DND-41 (cell line): ENCODE data around the gene KCNH1.

ENCODE experiments used
- ATAC-seq: fragments of 200-7000 bp; cut with Tn5 transposase; 3 replicates; pipeline ENCODE4 v1.9.1; 2021; ENCODE audit warnings: low read depth; ENCODE audit not compliant: insufficient read depth
- DNase-seq: peaks from one replicate; pipeline ENCODE4 v3.0.0-alpha.2; 2020
- H2AFZ ChIP-seq: 2 replicates; pipeline ENCODE4 v1.6.0; 2012; ENCODE audit warnings: low read depth, low read length
- H3K27ac ChIP-seq: 2 replicates; pipeline ENCODE4 v1.5.1; 2012; ENCODE audit warnings: low read length, inconsistent platforms
- H3K27me3 ChIP-seq: fragments of 200-600 bp; sonication (generic); 2 replicates; pipeline ENCODE4 v1.6.0; 2012; ENCODE audit warnings: low read length, mild to moderate bottlenecking, inconsistent platforms; ENCODE audit not compliant: insufficient read depth, poor library complexity
- H3K36me3 ChIP-seq: 2 replicates; pipeline ENCODE4 v1.5.1; 2012; ENCODE audit warnings: low read length, inconsistent platforms; ENCODE audit not compliant: insufficient read depth
- H3K4me1 ChIP-seq: 2 replicates; pipeline ENCODE4 v1.5.1; 2012; ENCODE audit warnings: mild to moderate bottlenecking, low read length; ENCODE audit not compliant: insufficient read depth
- H3K4me2 ChIP-seq: 2 replicates; pipeline ENCODE4 v1.6.0; 2012; ENCODE audit warnings: mild to moderate bottlenecking, moderate library complexity, low read length, inconsistent platforms; ENCODE audit not compliant: insufficient read depth
- H3K4me3 ChIP-seq, 2 experiments: fragments of 200-600 bp in 1 of 2; shearing (Covaris generic) in 1 of 2; 2 replicates each; pipeline ENCODE4 v1.5.1; 2012 to 2016; ENCODE audit warnings: inconsistent platforms in 2 of 2, low read length in 2 of 2, mild to moderate bottlenecking in 2 of 2, low read depth in 1 of 2, moderate library complexity in 1 of 2
- H3K79me2 ChIP-seq: 2 replicates; pipeline ENCODE4 v1.6.0; 2012; ENCODE audit warnings: low read length, inconsistent platforms; ENCODE audit not compliant: insufficient read depth
- H3K9ac ChIP-seq: 2 replicates; pipeline ENCODE4 v1.6.0; 2012; ENCODE audit warnings: low read depth, mild to moderate bottlenecking, inconsistent platforms, low read length, moderate library complexity
- H3K9me3 ChIP-seq: 2 replicates; pipeline ENCODE4 v1.5.1; 2012; ENCODE audit warnings: low read length, moderate library complexity, mild to moderate bottlenecking, inconsistent platforms; ENCODE audit not compliant: insufficient read depth, severe bottlenecking
- H4K20me1 ChIP-seq: 2 replicates; pipeline ENCODE4 v1.6.0; 2012; ENCODE audit warnings: low read length; ENCODE audit not compliant: insufficient read depth
- CTCF ChIP-seq: IDR thresholded peaks from 2 replicates; pipeline ENCODE4 v1.5.1; 2012; ENCODE audit warnings: borderline replicate concordance, low read length, moderate library complexity, mild to moderate bottlenecking; ENCODE audit not compliant: poor library complexity, severe bottlenecking; ENCODE audit errors: extremely low read depth
- EZH2 ChIP-seq: IDR thresholded peaks from 3 replicates; pipeline ENCODE4 v1.6.1; 2012; ENCODE audit warnings: borderline replicate concordance, low read depth, mild to moderate bottlenecking, moderate library complexity, low read length, inconsistent platforms; ENCODE audit not compliant: severe bottlenecking

The KCNH1 gene

GRCh38 chr1:210764536-210764935 is 369.4 kb downstream of the KCNH1 start:
- H4K20me1 ChIP-seq: no peaks in the 10 kb centered on the region
- H2AFZ ChIP-seq: no peak overlapping the region
- DNase-seq (no peak), ATAC-seq (no peak)
- H3K27me3 ChIP-seq: peaks cover 2% of the 10 kb centered on the region
- H3K9me3 ChIP-seq: no peaks in the 10 kb centered on the region
- no peak overlapping the region for H3K4me3 ChIP-seq
- no peak overlapping the region for H3K9ac ChIP-seq
- TF ChIP-seq EZH2 (no peak), CTCF (no peak)
- H3K27ac ChIP-seq: no peak overlapping the region
- no peaks in the 10 kb centered on the region for H3K4me1 ChIP-seq
- no peak overlapping the region for H3K4me2 ChIP-seq
- no peaks in the 10 kb centered on the region for H3K79me2 ChIP-seq
- no peaks in the 10 kb centered on the region for H3K36me3 ChIP-seq

DNA sequence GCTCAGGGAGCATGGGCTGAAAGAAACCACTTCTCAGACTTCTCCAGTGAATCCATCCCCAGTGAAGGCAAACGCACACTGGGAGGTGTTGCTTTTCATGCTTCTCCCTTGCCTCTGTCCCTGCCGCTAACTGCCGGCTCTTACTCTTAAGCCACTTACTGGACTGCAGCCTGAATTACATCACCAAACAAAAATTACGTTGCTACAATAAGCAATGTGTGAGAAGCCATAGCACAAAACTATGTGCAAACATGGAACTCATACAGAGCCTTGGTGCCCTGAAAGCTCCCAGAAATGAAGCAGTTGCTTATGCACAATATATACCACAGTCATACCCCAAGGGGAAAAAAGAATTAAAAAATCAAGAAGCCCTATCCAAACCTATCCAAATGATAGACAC is 375.2 kb downstream of the KCNH1 start:
- Histone ChIP-seq H3K4me2 (no peak overlapping the region), H3K79me2 (no peaks in the 10 kb centered on the region), H3K9ac (no peak overlapping the region), H3K4me1 (no peaks in the 10 kb centered on the region), H3K27me3 (no peaks in the 10 kb centered on the region), H4K20me1 (no peaks in the 10 kb centered on the region), H3K4me3 (no peak overlapping the region), H3K9me3 (no peaks in the 10 kb centered on the region), H3K36me3 (no peaks in the 10 kb centered on the region), H2AFZ (no peak overlapping the region), H3K27ac (no peak overlapping the region)
- ATAC-seq (no peak), DNase-seq (no peak)
- TF ChIP-seq EZH2 (no peak), CTCF (no peak)

GRCh38 chr1:210758261-210758660 is 375.7 kb downstream of the KCNH1 start:
- Histone ChIP-seq H2AFZ (no peak overlapping the region), H3K9ac (no peak overlapping the region), H3K4me2 (no peak overlapping the region), H3K36me3 (no peaks in the 10 kb centered on the region), H3K9me3 (no peaks in the 10 kb centered on the region), H3K27ac (no peak overlapping the region), H3K4me1 (no peaks in the 10 kb centered on the region), H3K4me3 (no peak overlapping the region), H4K20me1 (no peaks in the 10 kb centered on the region), H3K27me3 (no peaks in the 10 kb centered on the region), H3K79me2 (no peaks in the 10 kb centered on the region)
- ATAC-seq: no peak
- DNase-seq: no peak
- TF ChIP-seq EZH2: no peak
- no peak for TF ChIP-seq CTCF

DNA sequence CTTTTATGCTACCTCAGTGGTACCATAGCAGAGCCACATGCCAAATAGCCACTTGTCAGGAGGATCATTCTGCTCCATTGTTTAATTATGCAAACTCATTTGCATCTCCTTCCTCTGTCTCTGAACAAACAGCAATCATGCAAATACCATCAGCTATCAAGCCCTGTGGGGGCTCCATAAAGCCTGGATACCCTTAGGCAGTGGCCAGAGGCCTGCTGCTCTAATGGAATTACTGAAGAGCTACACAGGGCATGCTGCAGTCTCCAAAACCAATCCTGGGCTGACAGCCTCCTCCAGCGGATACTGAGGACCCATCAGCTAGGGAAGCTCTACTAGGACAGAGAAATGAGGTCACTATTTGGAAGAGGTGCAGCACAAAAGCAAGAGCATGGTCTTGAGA is 376.3 kb downstream of the KCNH1 start:
- Histone ChIP-seq H3K27me3 (no peaks in the 10 kb centered on the region), H3K4me3 (no peak overlapping the region), H4K20me1 (no peaks in the 10 kb centered on the region), H3K4me1 (no peaks in the 10 kb centered on the region), H3K9me3 (no peaks in the 10 kb centered on the region), H3K36me3 (no peaks in the 10 kb centered on the region), H2AFZ (no peak overlapping the region), H3K9ac (no peak overlapping the region), H3K79me2 (no peaks in the 10 kb centered on the region), H3K27ac (no peak overlapping the region), H3K4me2 (no peak overlapping the region)
- TF ChIP-seq EZH2 (no peak), CTCF (no peak)
- no peak for DNase-seq
- no peak for ATAC-seq
